KMS-11 (cell line): ENCODE results near the gene ZFP62.
"Not testable (repeated sequence)": the region's sequence is repeated elsewhere in the genome, so short reads cannot be mapped to it uniquely, and the experiment has no call there.

Source experiments
- H2AFZ ChIP-seq: fragments of 200-600 bp; sonication (generic); 2 replicates; pipeline ENCODE4 v1.6.1; 2016; ENCODE audit warnings: antibody characterized with exemption, mixed run types, low read depth
- H3K27ac ChIP-seq: fragments of 200-600 bp; sonication (generic); 2 replicates; pipeline ENCODE4 v1.6.1; 2016; ENCODE audit warnings: mild to moderate bottlenecking, mixed run types
- H3K27me3 ChIP-seq: fragments of 200-600 bp; sonication (generic); 2 replicates; pipeline ENCODE4 v1.6.1; 2017; ENCODE audit warnings: mild to moderate bottlenecking, low read depth, mixed run types, moderate library complexity; ENCODE audit not compliant: insufficient read depth
- H3K36me3 ChIP-seq: fragments of 200-600 bp; sonication (generic); 2 replicates; pipeline ENCODE4 v1.6.1; 2017; ENCODE audit warnings: mild to moderate bottlenecking, mixed run types; ENCODE audit not compliant: insufficient read depth
- H3K4me1 ChIP-seq: fragments of 200-600 bp; sonication (generic); 2 replicates; pipeline ENCODE4 v1.6.1; 2016; ENCODE audit warnings: mild to moderate bottlenecking, low read depth, mixed run types; ENCODE audit not compliant: poor library complexity, severe bottlenecking
- H3K4me2 ChIP-seq: fragments of 200-600 bp; sonication (generic); 2 replicates; pipeline ENCODE4 v1.7.0; 2016; ENCODE audit warnings: mild to moderate bottlenecking, mixed run types
- H3K4me3 ChIP-seq: fragments of 200-600 bp; sonication (generic); IDR thresholded peaks from 2 replicates; pipeline ENCODE4 v1.6.1; 2017; ENCODE audit warnings: low read depth, low read length, mixed read lengths; ENCODE audit not compliant: insufficient read depth
- H3K79me2 ChIP-seq: fragments of 200-600 bp; sonication (generic); 2 replicates; pipeline ENCODE4 v1.6.1; 2016; ENCODE audit warnings: low read depth, mixed run types; ENCODE audit not compliant: insufficient read depth
- H3K9ac ChIP-seq: fragments of 200-600 bp; sonication (generic); 2 replicates; pipeline ENCODE4 v1.6.1; 2016; ENCODE audit warnings: mild to moderate bottlenecking, mixed run types
- H4K20me1 ChIP-seq: fragments of 200-600 bp; sonication (generic); 2 replicates; pipeline ENCODE4 v1.6.1; 2016; ENCODE audit warnings: mild to moderate bottlenecking, mixed run types; ENCODE audit not compliant: insufficient read depth
- CTCF ChIP-seq: fragments of 200-600 bp; sonication (generic); conservative IDR thresholded peaks from 2 replicates; pipeline ENCODE4 v1.6.1; 2017; ENCODE audit warnings: low read depth, mild to moderate bottlenecking, antibody characterized with exemption, low read length, moderate library complexity, mixed read lengths

The ZFP62 gene

DNA sequence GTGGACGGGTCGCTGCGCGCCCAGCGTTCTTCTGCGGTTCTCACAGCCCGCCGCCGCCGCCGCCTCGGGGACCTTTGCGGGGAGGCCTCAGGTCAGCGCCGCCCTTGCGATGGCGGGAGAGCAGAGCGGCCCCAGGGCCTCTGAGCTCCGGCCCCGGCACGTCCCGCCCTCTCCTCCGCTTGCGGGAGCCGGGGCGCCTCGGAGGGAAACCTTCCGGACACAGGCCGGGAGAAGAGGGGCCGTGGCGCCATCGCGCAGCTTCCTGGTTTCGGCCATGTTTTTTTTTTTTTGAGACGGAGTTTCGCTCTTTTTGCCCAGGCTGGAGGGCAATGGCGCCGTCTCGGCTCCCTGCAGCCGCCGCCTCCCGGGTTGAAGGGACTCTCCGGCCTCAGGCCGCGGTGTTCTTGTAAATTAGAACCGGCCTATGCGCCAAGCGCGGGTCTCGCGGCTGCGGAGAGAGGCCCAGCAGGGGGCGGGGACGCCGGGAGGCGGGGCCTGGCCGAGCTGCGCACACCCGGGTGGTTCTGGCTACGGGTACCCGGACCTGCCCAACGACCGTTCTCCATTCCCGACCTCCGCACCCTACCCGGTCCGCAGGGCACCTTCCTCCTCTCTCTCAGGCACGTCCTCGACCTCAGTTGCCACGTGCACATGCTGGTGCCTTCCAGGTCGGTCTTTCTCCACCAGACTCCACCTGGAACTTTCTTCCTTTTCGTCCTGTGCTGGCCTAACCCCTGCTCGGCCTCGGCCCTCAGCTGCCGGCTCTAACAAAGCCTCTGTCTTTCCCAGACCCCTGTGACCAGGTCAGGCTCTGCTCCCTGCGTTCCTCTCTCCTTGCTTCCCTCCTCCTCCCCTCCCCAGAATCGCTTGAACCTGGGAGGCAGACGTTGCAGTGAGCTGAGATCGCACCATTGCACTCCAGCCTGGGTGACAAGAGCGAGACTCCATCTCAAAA, 29.7 kb downstream of the ZFP62 start:
- peaks cover 21% of the 10 kb centered on the region for H3K4me1 ChIP-seq
- H3K4me2 ChIP-seq = peak overlapping the region; percentile 80
- TF ChIP-seq CTCF = no peak
- no peaks in the 10 kb centered on the region; the same call in 1 of the 2 replicates for H3K36me3 ChIP-seq
- peak overlapping the region; percentile 87 for H3K9ac ChIP-seq
- peaks cover 25% of the 10 kb centered on the region; the same call in 1 of the 2 replicates for H3K79me2 ChIP-seq
- H4K20me1 ChIP-seq = no peaks in the 10 kb centered on the region
- H3K27ac ChIP-seq = peak overlapping the region; percentile 87
- peak overlapping the region; percentile 51 for H2AFZ ChIP-seq
- H3K27me3 ChIP-seq = no peaks in the 10 kb centered on the region
- H3K4me3 ChIP-seq = no peak overlapping the region

DNA sequence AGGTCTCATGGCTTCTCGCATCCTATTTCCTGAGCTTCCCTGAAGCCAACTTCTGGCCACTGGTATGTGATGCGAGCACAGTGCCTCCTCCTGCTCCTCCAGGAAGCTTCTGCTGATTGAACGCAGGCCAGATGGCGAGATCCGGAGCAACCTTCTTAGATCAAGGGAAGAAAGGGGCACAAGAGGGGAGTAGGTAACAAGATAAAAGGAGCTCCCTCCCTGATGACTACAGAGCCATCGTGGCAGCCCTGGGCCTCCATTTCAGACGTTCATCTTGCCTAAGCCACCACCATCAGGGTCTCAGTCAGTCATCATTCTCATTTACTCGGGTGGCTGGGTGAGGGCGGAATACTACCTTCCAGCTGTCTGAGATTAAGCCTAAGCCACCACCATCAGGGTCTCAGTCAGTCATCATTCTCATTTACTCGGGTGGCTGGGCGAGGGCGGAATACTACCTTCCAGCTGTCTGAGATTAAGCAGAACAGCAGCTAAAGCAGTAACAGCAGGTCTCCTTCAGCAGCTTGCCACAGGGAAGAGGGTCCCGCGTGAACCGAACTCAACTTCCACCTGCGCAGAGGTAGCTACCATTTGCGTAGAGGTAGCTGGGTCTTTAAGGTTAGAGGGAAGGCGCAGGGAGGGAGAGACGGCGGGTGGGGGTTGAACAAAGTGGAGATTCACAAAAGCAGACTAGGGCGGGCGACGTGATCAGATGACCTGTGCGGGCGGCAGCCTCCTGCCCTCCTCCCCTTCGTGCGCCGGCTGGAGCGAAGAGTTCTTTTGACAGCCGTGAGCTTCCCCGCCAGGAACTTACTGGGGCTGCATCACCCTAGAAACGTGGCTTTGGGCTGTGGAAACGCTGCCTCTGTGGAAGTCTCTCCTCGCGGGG, 30.6 kb downstream of the ZFP62 start:
- no peaks in the 10 kb centered on the region; the same call in 1 of the 2 replicates for H3K36me3 ChIP-seq
- H3K27ac ChIP-seq = peak overlapping the region; percentile 87
- TF ChIP-seq CTCF = no peak
- H3K4me1 ChIP-seq = peaks cover 21% of the 10 kb centered on the region
- no peaks in the 10 kb centered on the region for H4K20me1 ChIP-seq
- peaks cover 25% of the 10 kb centered on the region; the same call in 1 of the 2 replicates for H3K79me2 ChIP-seq
- H3K4me2 ChIP-seq = peak overlapping the region; percentile 71
- H3K27me3 ChIP-seq = no peaks in the 10 kb centered on the region
- peak overlapping the region; percentile 51 for H2AFZ ChIP-seq
- H3K4me3 ChIP-seq = no peak overlapping the region
- peak overlapping the region; percentile 87 for H3K9ac ChIP-seq

DNA sequence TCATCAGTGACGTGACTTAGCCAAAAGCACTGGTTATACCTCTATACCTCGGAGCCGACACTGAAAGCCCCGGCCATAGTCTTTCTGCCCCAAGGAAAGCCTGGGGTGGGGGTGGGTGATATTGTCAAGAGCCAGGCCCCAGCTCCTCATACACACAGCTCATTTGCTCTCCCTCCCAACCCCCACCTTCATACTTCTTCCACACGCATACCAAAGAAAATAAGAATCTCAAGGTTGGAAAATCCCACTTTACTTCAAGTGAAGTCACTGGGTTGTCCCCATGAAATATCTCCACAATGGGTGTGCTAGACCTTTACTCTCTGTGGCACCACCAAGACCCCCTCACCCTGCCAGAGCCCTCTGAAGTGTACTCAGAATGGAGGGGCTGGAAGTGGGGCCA, 31.4 kb downstream of the ZFP62 start:
- no peak for TF ChIP-seq CTCF
- peak overlapping the region; percentile 87; the same call in 1 of the 2 replicates for H3K9ac ChIP-seq
- no peaks in the 10 kb centered on the region for H3K27me3 ChIP-seq
- H3K4me3 ChIP-seq = no peak overlapping the region
- H3K4me1 ChIP-seq = peaks cover 21% of the 10 kb centered on the region
- H2AFZ ChIP-seq = no peak overlapping the region; the same call in 1 of the 2 replicates
- H3K36me3 ChIP-seq = no peaks in the 10 kb centered on the region
- H3K4me2 ChIP-seq = peak overlapping the region; percentile 71
- H3K27ac ChIP-seq = peak overlapping the region; percentile 87; the same call in 1 of the 2 replicates
- peaks cover 25% of the 10 kb centered on the region; the same call in 1 of the 2 replicates for H3K79me2 ChIP-seq
- H4K20me1 ChIP-seq = no peaks in the 10 kb centered on the region

DNA sequence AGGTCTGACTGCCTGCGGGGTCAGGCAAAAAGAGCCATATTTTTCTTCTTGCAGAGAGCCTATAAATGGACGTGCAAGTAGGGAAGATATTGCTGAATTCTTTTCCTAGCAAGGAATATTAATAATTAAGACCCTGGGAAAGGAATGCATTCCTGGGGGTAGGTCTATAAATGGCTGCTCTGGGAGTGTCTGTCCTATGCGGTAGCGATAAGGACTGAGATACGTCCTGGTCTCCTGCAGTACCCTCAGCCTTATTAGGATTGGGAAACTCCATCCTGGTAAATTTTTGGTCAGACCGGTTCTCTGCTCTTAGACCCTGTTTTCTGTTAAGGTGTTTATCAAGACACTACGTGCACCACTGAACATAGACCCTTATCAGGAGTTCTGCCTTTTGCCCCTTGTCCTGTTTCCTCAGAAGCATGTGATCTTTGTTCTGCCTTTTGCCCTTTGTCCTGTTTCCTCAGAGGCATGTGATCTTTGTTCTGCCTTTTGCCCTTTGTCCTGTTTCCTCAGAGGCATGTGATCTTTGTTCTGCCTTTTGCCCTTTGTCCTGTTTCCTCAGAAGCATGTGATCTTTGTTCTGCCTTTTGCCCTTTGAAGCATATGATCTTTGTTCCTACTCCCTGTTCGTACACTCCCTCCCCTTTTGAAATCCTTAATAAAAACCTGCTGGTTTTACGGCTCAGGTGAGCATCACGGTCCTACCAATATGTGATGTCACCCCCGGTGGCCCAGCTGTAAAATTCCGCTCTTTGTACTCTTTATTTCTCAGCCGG, 32.1 kb downstream of the ZFP62 start:
- H3K4me3 ChIP-seq, H3K9ac ChIP-seq, H4K20me1 ChIP-seq, H3K27me3 ChIP-seq, H3K36me3 ChIP-seq, H3K27ac ChIP-seq, H2AFZ ChIP-seq: not testable (repeated sequence)
- peaks cover 21% of the 10 kb centered on the region for H3K4me1 ChIP-seq
- peak overlapping the region; percentile 71; the same call in 1 of the 2 replicates for H3K4me2 ChIP-seq
- peaks cover 25% of the 10 kb centered on the region; the same call in 1 of the 2 replicates for H3K79me2 ChIP-seq

GRCh38 chr5:180827374-180827773, 33.7 kb downstream of the ZFP62 start:
- H3K4me3 ChIP-seq, H3K27ac ChIP-seq, H4K20me1 ChIP-seq, H3K36me3 ChIP-seq, H3K27me3 ChIP-seq, H2AFZ ChIP-seq, H3K9ac ChIP-seq, H3K4me2 ChIP-seq: not testable (repeated sequence)
- Histone ChIP-seq H3K79me2 (peaks cover 22% of the 10 kb centered on the region; the same call in 1 of the 2 replicates), H3K4me1 (peaks cover 11% of the 10 kb centered on the region)
